ENCODE data around the gene ADAMTS12. TPM values are rescaled to one million over a fixed set of nuclear protein-coding genes. Genes with fewer than 3 reads are reported as not detected.
"Not testable (repeated sequence)": the region's sequence is repeated elsewhere in the genome, so short reads cannot be mapped to it uniquely, and the experiment has no call there.

ADAMTS12 gene
- total RNA-seq, 3 donors from 2014 or later (not counting 1 experiment from before 2014, with no cell fraction given): not detected

GRCh38 chr5:33883482-33883881, 8.3 kb downstream of the ADAMTS12 start:
- H3K4me3 ChIP-seq (ENCODE audit: low read length): no peak overlapping the region
- no peak overlapping the region for H3K27ac ChIP-seq (ENCODE audit: low read length)
- WGBS (ENCODE audit: insufficient coverage): 79% methylated on average over 2 of the region's 3 CpGs
- no peaks in the 10 kb centered on the region for H3K36me3 ChIP-seq (ENCODE audit: control insufficient read depth, insufficient read depth, low read length)
- Mint-ChIP-seq H3K4me1 (no peaks in the 10 kb centered on the region), H3K36me3 (no peaks in the 10 kb centered on the region), H3K27ac (no peak overlapping the region), H3K27me3 (ENCODE audit: low read depth in 2 of 2) (peaks cover 4 to 14% of the 10 kb centered on the region in 2 donors), H3K9me3 (no peaks in the 10 kb centered on the region), H3K4me3 (no peak overlapping the region)
- H3K4me1 ChIP-seq (ENCODE audit: control insufficient read depth, insufficient read depth, low read length): no peaks in the 10 kb centered on the region
- H3K27me3 ChIP-seq (ENCODE audit: control insufficient read depth, insufficient read depth, low read length): no peaks in the 10 kb centered on the region
- DNase-seq: no peak
- intact Hi-C loops (cut with micrococcal nuclease): no loop called here
- H3K9me3 ChIP-seq (ENCODE audit: control insufficient read depth, insufficient read depth, low read length): no peaks in the 10 kb centered on the region
- no peak for TF ChIP-seq CTCF (IDR thresholded peaks at IDR 0.05)
- no peak for ATAC-seq

- 90% methylated on average over 3 of the region's 3 CpGs for WGBS (ENCODE audit: insufficient coverage)
- Mint-ChIP-seq H3K4me1 (no peaks in the 10 kb centered on the region), H3K27me3 (ENCODE audit: low read depth in 2 of 2) (peaks cover 4 to 13% of the 10 kb centered on the region in 2 donors), H3K4me3 (no peak overlapping the region), H3K36me3 (no peaks in the 10 kb centered on the region), H3K9me3 (peaks cover 2% of the 10 kb centered on the region in 2 donors), H3K27ac (no peak overlapping the region)
- Histone ChIP-seq H3K27me3 (ENCODE audit: control insufficient read depth, insufficient read depth, low read length) (no peaks in the 10 kb centered on the region), H3K27ac (ENCODE audit: low read length) (no peak overlapping the region), H3K4me1 (ENCODE audit: control insufficient read depth, insufficient read depth, low read length) (no peaks in the 10 kb centered on the region), H3K9me3 (ENCODE audit: control insufficient read depth, insufficient read depth, low read length) (no peaks in the 10 kb centered on the region), H3K36me3 (ENCODE audit: control insufficient read depth, insufficient read depth, low read length) (no peaks in the 10 kb centered on the region), H3K4me3 (ENCODE audit: low read length) (no peak overlapping the region)
- ATAC-seq (no peak), DNase-seq (no peak)
- intact Hi-C loops (cut with micrococcal nuclease): no loop called here
- no peak for TF ChIP-seq CTCF (IDR thresholded peaks at IDR 0.05)
Measured at GRCh38 chr5:33880319-33880718, 11.5 kb downstream of the ADAMTS12 start.

GRCh38 chr5:33877449-33877848, 14.3 kb downstream of the ADAMTS12 start:
- peaks cover 2% of the 10 kb centered on the region in 2 donors for H3K9me3 Mint-ChIP-seq
- H3K4me1 Mint-ChIP-seq: no peaks in the 10 kb centered on the region
- WGBS (ENCODE audit: insufficient coverage): 84% methylated on average over 4 of the region's 4 CpGs
- DNase-seq (no peak), ATAC-seq (no peak)
- no peak overlapping the region for H3K4me3 Mint-ChIP-seq
- intact Hi-C loops (cut with micrococcal nuclease): no loop called here
- no peak overlapping the region for H3K4me3 ChIP-seq (ENCODE audit: low read length)
- H3K27ac Mint-ChIP-seq: no peak overlapping the region
- H3K36me3 Mint-ChIP-seq: no peaks in the 10 kb centered on the region
- no peaks in the 10 kb centered on the region for H3K27me3 ChIP-seq (ENCODE audit: control insufficient read depth, insufficient read depth, low read length)
- no peaks in the 10 kb centered on the region for H3K4me1 ChIP-seq (ENCODE audit: control insufficient read depth, insufficient read depth, low read length)
- H3K27me3 Mint-ChIP-seq (ENCODE audit: low read depth in 2 of 2): peaks cover 0 to 13% of the 10 kb centered on the region in 2 donors
- no peak for TF ChIP-seq CTCF (IDR thresholded peaks at IDR 0.05)
- H3K36me3 ChIP-seq (ENCODE audit: control insufficient read depth, insufficient read depth, low read length): no peaks in the 10 kb centered on the region
- H3K27ac ChIP-seq (ENCODE audit: low read length): no peak overlapping the region
- no peaks in the 10 kb centered on the region for H3K9me3 ChIP-seq (ENCODE audit: control insufficient read depth, insufficient read depth, low read length)

- no peaks in the 10 kb centered on the region for H3K36me3 ChIP-seq (ENCODE audit: control insufficient read depth, insufficient read depth, low read length)
- peaks cover 6 to 9% of the 10 kb centered on the region in 2 donors for H3K9me3 Mint-ChIP-seq
- no peak for TF ChIP-seq CTCF (IDR thresholded peaks at IDR 0.05)
- H3K4me3 Mint-ChIP-seq: no peak overlapping the region
- H3K27ac Mint-ChIP-seq: no peak overlapping the region
- H3K27me3 Mint-ChIP-seq (ENCODE audit: low read depth in 2 of 2): no peaks in the 10 kb centered on the region
- intact Hi-C loops (cut with micrococcal nuclease): no loop called here
- DNase-seq (no peak), ATAC-seq (no peak)
- no peak overlapping the region for H3K27ac ChIP-seq (ENCODE audit: low read length)
- no peaks in the 10 kb centered on the region for H3K4me1 ChIP-seq (ENCODE audit: control insufficient read depth, insufficient read depth, low read length)
- H3K4me1 Mint-ChIP-seq: no peaks in the 10 kb centered on the region
- no CpG with 5 or more reads among the region's 1 CpG for WGBS (ENCODE audit: insufficient coverage)
- H3K36me3 Mint-ChIP-seq: peaks cover 6% of the 10 kb centered on the region
- no peak overlapping the region for H3K4me3 ChIP-seq (ENCODE audit: low read length)
- no peaks in the 10 kb centered on the region for H3K27me3 ChIP-seq (ENCODE audit: control insufficient read depth, insufficient read depth, low read length)
- H3K9me3 ChIP-seq (ENCODE audit: control insufficient read depth, insufficient read depth, low read length): peaks cover 11% of the 10 kb centered on the region
Measured at GRCh38 chr5:33867241-33867640, 24.5 kb downstream of the ADAMTS12 start.

GRCh38 chr5:33859177-33859576, 32.6 kb downstream of the ADAMTS12 start:
- H3K4me3 ChIP-seq (ENCODE audit: low read length); H3K9me3 ChIP-seq (ENCODE audit: control insufficient read depth, insufficient read depth, low read length); H3K36me3 Mint-ChIP-seq; H3K4me3 Mint-ChIP-seq; H3K4me1 Mint-ChIP-seq; H3K27ac ChIP-seq (ENCODE audit: low read length); H3K4me1 ChIP-seq (ENCODE audit: control insufficient read depth, insufficient read depth, low read length); H3K27me3 Mint-ChIP-seq (ENCODE audit: low read depth in 2 of 2); H3K9me3 Mint-ChIP-seq; intact Hi-C loops (cut with micrococcal nuclease); H3K27ac Mint-ChIP-seq; H3K36me3 ChIP-seq (ENCODE audit: control insufficient read depth, insufficient read depth, low read length); ATAC-seq; H3K27me3 ChIP-seq (ENCODE audit: control insufficient read depth, insufficient read depth, low read length): not testable (repeated sequence)
- 45% methylated on average over 2 of the region's 4 CpGs for WGBS (ENCODE audit: insufficient coverage)
- peak in 1 of 2 donors; percentile 70 for DNase-seq
